Activated T-helper 1 cell treated with anti-CD3 and anti-CD28 coated beads, Interleukin-12 subunit alpha, Interleukin-12 subunit beta, Interleukin-2, Interleukin-4 antibody, amounts not matched to agents 30 ng/mL and 10 ng/mL and 1 ng/mL, durations not matched to agents 14 hours and 24 hours and 36 hours (primary cell): ENCODE data around the gene AGL. TPM values are rescaled to one million over a fixed set of nuclear protein-coding genes. Genes with fewer than 3 reads are reported as not detected.
"Not testable (repeated sequence)": the region's sequence is repeated elsewhere in the genome, so short reads cannot be mapped to it uniquely, and the experiment has no call there.

ENCODE experiments used
- DNase-seq: peaks from one replicate; pipeline ENCODE4 v3.0.0; 2021; ENCODE audit warnings: low spot score
- H3K27ac Mint-ChIP-seq: one replicate; pipeline ENCODE4 v1.8.0; 2021; ENCODE audit warnings: mild to moderate bottlenecking, mixed read lengths
- H3K27me3 Mint-ChIP-seq: one replicate; pipeline ENCODE4 v1.8.0; 2022; ENCODE audit warnings: mild to moderate bottlenecking, moderate library complexity, mixed read lengths; ENCODE audit not compliant: insufficient read depth
- H3K36me3 Mint-ChIP-seq: one replicate; pipeline ENCODE4 v1.8.0; 2021; ENCODE audit warnings: low read depth, mixed read lengths
- H3K4me1 Mint-ChIP-seq: one replicate; pipeline ENCODE4 v1.8.0; 2021; ENCODE audit warnings: low read depth, mixed read lengths
- H3K4me3 Mint-ChIP-seq: one replicate; pipeline ENCODE4 v1.8.0; 2021; ENCODE audit warnings: mild to moderate bottlenecking, moderate library complexity, mixed read lengths
- H3K9me3 Mint-ChIP-seq: one replicate; pipeline ENCODE4 v1.8.0; 2021; ENCODE audit warnings: mixed read lengths
- intact Hi-C: fragments of 100-400 bp; cut with micrococcal nuclease; formaldehyde crosslinking; loops from one replicate; pipeline ENCODE4 v1.15.1; 2024
- total RNA-seq: library from RNA; stranded (reverse); gene quantifications from 2 replicates; pipeline ENCODE4 v1.2.3, GENCODE V29; 2022

The AGL gene
- total RNA-seq, 1 donor from 2014 or later = 10.7 TPM

GRCh38 chr1:99957818-99958217 lies 107.7 kb downstream of the AGL start:
- Mint-ChIP-seq H3K27me3 (no peaks in the 10 kb centered on the region), H3K4me3 (no peak overlapping the region), H3K36me3 (no peaks in the 10 kb centered on the region), H3K27ac (no peak overlapping the region), H3K9me3 (no peaks in the 10 kb centered on the region), H3K4me1 (no peaks in the 10 kb centered on the region)
- intact Hi-C loops = no loop called here
- DNase-seq = no peak

GRCh38 chr1:99959189-99959705 lies 109.1 kb downstream of the AGL start:
- H3K27me3 Mint-ChIP-seq, H3K4me3 Mint-ChIP-seq: not testable (repeated sequence)

GRCh38 chr1:99960260-99960659 lies 110.1 kb downstream of the AGL start:
- H3K9me3 Mint-ChIP-seq, H3K36me3 Mint-ChIP-seq, H3K4me3 Mint-ChIP-seq, intact Hi-C loops, H3K27ac Mint-ChIP-seq, H3K27me3 Mint-ChIP-seq, DNase-seq, H3K4me1 Mint-ChIP-seq: not testable (repeated sequence)

More at GRCh38 chr1:99959189-99959705, 109.1 kb downstream of the AGL start:
- DNase-seq, intact Hi-C loops, H3K27ac Mint-ChIP-seq, H3K4me1 Mint-ChIP-seq, H3K9me3 Mint-ChIP-seq, H3K36me3 Mint-ChIP-seq: not testable (repeated sequence)

- Mint-ChIP-seq H3K4me3 (no peak overlapping the region), H3K9me3 (no peaks in the 10 kb centered on the region), H3K4me1 (no peaks in the 10 kb centered on the region), H3K27me3 (no peaks in the 10 kb centered on the region), H3K36me3 (no peaks in the 10 kb centered on the region), H3K27ac (no peak overlapping the region)
- intact Hi-C loops = no loop called here
- DNase-seq = no peak
Measured at GRCh38 chr1:99963041-99963795, 113.1 kb downstream of the AGL start.

- Mint-ChIP-seq H3K9me3 (no peaks in the 10 kb centered on the region), H3K36me3 (no peaks in the 10 kb centered on the region), H3K27ac (no peak overlapping the region), H3K4me1 (peaks cover 7% of the 10 kb centered on the region), H3K27me3 (no peaks in the 10 kb centered on the region), H3K4me3 (no peak overlapping the region)
- no peak for DNase-seq
- intact Hi-C loops = no loop called here
Measured at GRCh38 chr1:99964806-99965205, 114.6 kb downstream of the AGL start.

GRCh38 chr1:99965646-99966375 lies 115.7 kb downstream of the AGL start:
- Mint-ChIP-seq H3K27ac (no peak overlapping the region), H3K4me3 (no peak overlapping the region), H3K9me3 (no peaks in the 10 kb centered on the region), H3K4me1 (peaks cover 14% of the 10 kb centered on the region), H3K27me3 (no peaks in the 10 kb centered on the region), H3K36me3 (no peaks in the 10 kb centered on the region)
- intact Hi-C loops = no loop called here
- no peak for DNase-seq

GRCh38 chr1:99968214-99968613 lies 118.1 kb downstream of the AGL start:
- H3K4me1 Mint-ChIP-seq = peaks cover 22% of the 10 kb centered on the region
- H3K36me3 Mint-ChIP-seq = no peaks in the 10 kb centered on the region
- no peak overlapping the region for H3K27ac Mint-ChIP-seq
- no peaks in the 10 kb centered on the region for H3K9me3 Mint-ChIP-seq
- H3K27me3 Mint-ChIP-seq = no peaks in the 10 kb centered on the region
- H3K4me3 Mint-ChIP-seq = peak overlapping the region; percentile 64
- intact Hi-C loops = no loop called here
- DNase-seq = no peak

- Mint-ChIP-seq H3K36me3 (no peaks in the 10 kb centered on the region), H3K4me1 (peaks cover 22% of the 10 kb centered on the region), H3K27ac (peak overlapping the region; percentile 83), H3K4me3 (peak overlapping the region; percentile 99), H3K9me3 (no peaks in the 10 kb centered on the region), H3K27me3 (no peaks in the 10 kb centered on the region)
- intact Hi-C loops = loop anchor here (1.0 kb wide), 1 partner anchor 119 kb away; the partner anchor contains the start of gene AGL
- DNase-seq = peak; percentile 10
Measured at GRCh38 chr1:99969260-99969728, 119.1 kb downstream of the AGL start.

GRCh38 chr1:99969729-99970621 lies 119.8 kb downstream of the AGL start, which contains the start of gene SLC35A3:
Gene SLC35A3, plus strand, starts transcription at chr1:99969996. Its CDS starts 23,559 bp downstream, at chr1:99993555.
- Mint-ChIP-seq H3K27ac (peak within 1 kb of the TSS; percentile 95), H3K4me1 (peaks cover 22% of the 10 kb centered on the region), H3K36me3 (no peaks in the 10 kb centered on the region), H3K4me3 (peak within 1 kb of the TSS; percentile 99), H3K27me3 (no peaks in the 10 kb centered on the region), H3K9me3 (no peaks in the 10 kb centered on the region)
- intact Hi-C loops = loop anchor here (1.0 to 10.0 kb wide), 6 partner anchors 69 to 925 kb away; partner anchors contain the start of genes AGL, EXTL2, SLC30A7 and TRMT13
- peak; percentile 73 for DNase-seq

- H3K36me3 Mint-ChIP-seq = peaks cover 4% of the 10 kb centered on the region
- no peaks in the 10 kb centered on the region for H3K27me3 Mint-ChIP-seq
- peak overlapping the region; percentile 99 for H3K4me3 Mint-ChIP-seq
- peak overlapping the region; percentile 95 for H3K27ac Mint-ChIP-seq
- intact Hi-C loops = loop anchor here (1.0 to 10.0 kb wide), 5 partner anchors 69 to 924 kb away; partner anchors contain the start of genes EXTL2, SLC30A7 and TRMT13
- no peaks in the 10 kb centered on the region for H3K9me3 Mint-ChIP-seq
- H3K4me1 Mint-ChIP-seq = peaks cover 22% of the 10 kb centered on the region
- no peak for DNase-seq
Measured at GRCh38 chr1:99970713-99971255, 120.6 kb downstream of the AGL start.

GRCh38 chr1:99972066-99972465 lies 121.9 kb downstream of the AGL start:
- not testable (repeated sequence) for H3K27ac Mint-ChIP-seq, H3K9me3 Mint-ChIP-seq, H3K27me3 Mint-ChIP-seq, DNase-seq, H3K36me3 Mint-ChIP-seq
- intact Hi-C loops = loop anchor here (5.0 to 10.0 kb wide), 2 partner anchors 280 to 923 kb away; partner anchors contain the start of genes EXTL2 and SLC30A7
- Mint-ChIP-seq H3K4me1 (peaks cover 22% of the 10 kb centered on the region), H3K4me3 (peak overlapping the region; percentile 68)
